GM19043 (cell line): Measurements from ENCODE around the gene TEX51.

Source experiments
- ATAC-seq: cut with Tn5 transposase; IDR thresholded peaks from one replicate; pipeline ENCODE4 v1.9.1; 2021; ENCODE audit warnings: low read depth; ENCODE audit not compliant: unreplicated experiment

TEX51 gene

GRCh38 chr2:126946318-126947102 lies 47.8 kb downstream of the TEX51 start:
- no peak for ATAC-seq

GRCh38 chr2:126947103-126947429 lies 48.4 kb downstream of the TEX51 start:
- no peak for ATAC-seq

- no peak for ATAC-seq
These were observed 51.1 kb downstream of the TEX51 start for GRCh38 chr2:126949775-126950174.

GRCh38 chr2:126950504-126950903 lies 51.8 kb downstream of the TEX51 start:
- ATAC-seq, result no peak
